NCI-H510A (cell line): Measurements from ENCODE around the gene PMM1.
"Not testable (repeated sequence)": the region's sequence is repeated elsewhere in the genome, so short reads cannot be mapped to it uniquely, and the experiment has no call there.

ENCODE experiments used
- DNase-seq: peaks from one replicate; lab custom pipeline; 2025; lab: John Stamatoyannopoulos, UW

The PMM1 gene

GRCh38 chr22:41596776-41597634, 7.4 kb upstream of the PMM1 start:
- peak; percentile 9 for DNase-seq

- no peak for DNase-seq
Measured at GRCh38 chr22:41595703-41596102, 6.1 kb upstream of the PMM1 start.

- not testable (repeated sequence) for DNase-seq
Measured at GRCh38 chr22:41593336-41593960, 3.8 kb upstream of the PMM1 start.

GRCh38 chr22:41587347-41587723, 2.3 kb downstream of the PMM1 start:
- DNase-seq, result no peak

- no peak for DNase-seq
Measured at GRCh38 chr22:41585898-41586297, 3.7 kb downstream of the PMM1 start.

- DNase-seq, result no peak
Measured at GRCh38 chr22:41584881-41585280, 4.8 kb downstream of the PMM1 start.

GRCh38 chr22:41582694-41583093, 6.9 kb downstream of the PMM1 start:
- DNase-seq, result no peak

GRCh38 chr22:41579997-41580355, 9.7 kb downstream of the PMM1 start:
- DNase-seq, result no peak

GRCh38 chr22:41579297-41579996, 10.2 kb downstream of the PMM1 start:
- DNase-seq, result no peak

- no peak for DNase-seq
Measured at GRCh38 chr22:41578818-41579217, 10.8 kb downstream of the PMM1 start.

GRCh38 chr22:41578114-41578513, 11.5 kb downstream of the PMM1 start:
- no peak for DNase-seq

GRCh38 chr22:41576877-41577276, 12.8 kb downstream of the PMM1 start:
- DNase-seq, result peak; percentile 21

GRCh38 chr22:41575533-41575932, 14.1 kb downstream of the PMM1 start:
- no peak for DNase-seq

- no peak for DNase-seq
Measured at GRCh38 chr22:41574847-41575381, 14.7 kb downstream of the PMM1 start.

- no peak for DNase-seq
Measured at GRCh38 chr22:41573677-41574076, 16.0 kb downstream of the PMM1 start.

GRCh38 chr22:41572305-41572704, 17.3 kb downstream of the PMM1 start:
- DNase-seq, result not testable (repeated sequence)

GRCh38 chr22:41571786-41572185, 17.9 kb downstream of the PMM1 start:
- DNase-seq, result no peak

GRCh38 chr22:41570221-41570620, 19.4 kb downstream of the PMM1 start:
- DNase-seq, result no peak

- no peak for DNase-seq
Measured at GRCh38 chr22:41568811-41569210, 20.8 kb downstream of the PMM1 start.

GRCh38 chr22:41567512-41567768, 22.2 kb downstream of the PMM1 start:
- DNase-seq, result no peak

- DNase-seq, result no peak
Measured at GRCh38 chr22:41565403-41566054, 24.1 kb downstream of the PMM1 start.

- no peak for DNase-seq
Measured at GRCh38 chr22:41564563-41564962, 25.1 kb downstream of the PMM1 start.
